Fibroblast of mammary gland (primary cell): Measurements from ENCODE around the gene SERPINA12.

Source experiments
- DNase-seq: peaks from one replicate; pipeline ENCODE4 v3.0.0-alpha.2; 2010; ENCODE audit warnings: low read depth
- H3K4me3 ChIP-seq: 2 replicates; pipeline ENCODE4 v1.5.1; 2011; ENCODE audit warnings: low read depth, mild to moderate bottlenecking, low read length, moderate library complexity; ENCODE audit not compliant: control insufficient read depth
- TF ChIP-seq, protein P1 (sequence below): conservative IDR thresholded peaks from 2 replicates; pipeline ENCODE4 v1.5.1; 2011; ENCODE audit warnings: low read depth, low read length, inconsistent platforms; ENCODE audit not compliant: control insufficient read depth, insufficient read depth

Gene SERPINA12

DNA sequence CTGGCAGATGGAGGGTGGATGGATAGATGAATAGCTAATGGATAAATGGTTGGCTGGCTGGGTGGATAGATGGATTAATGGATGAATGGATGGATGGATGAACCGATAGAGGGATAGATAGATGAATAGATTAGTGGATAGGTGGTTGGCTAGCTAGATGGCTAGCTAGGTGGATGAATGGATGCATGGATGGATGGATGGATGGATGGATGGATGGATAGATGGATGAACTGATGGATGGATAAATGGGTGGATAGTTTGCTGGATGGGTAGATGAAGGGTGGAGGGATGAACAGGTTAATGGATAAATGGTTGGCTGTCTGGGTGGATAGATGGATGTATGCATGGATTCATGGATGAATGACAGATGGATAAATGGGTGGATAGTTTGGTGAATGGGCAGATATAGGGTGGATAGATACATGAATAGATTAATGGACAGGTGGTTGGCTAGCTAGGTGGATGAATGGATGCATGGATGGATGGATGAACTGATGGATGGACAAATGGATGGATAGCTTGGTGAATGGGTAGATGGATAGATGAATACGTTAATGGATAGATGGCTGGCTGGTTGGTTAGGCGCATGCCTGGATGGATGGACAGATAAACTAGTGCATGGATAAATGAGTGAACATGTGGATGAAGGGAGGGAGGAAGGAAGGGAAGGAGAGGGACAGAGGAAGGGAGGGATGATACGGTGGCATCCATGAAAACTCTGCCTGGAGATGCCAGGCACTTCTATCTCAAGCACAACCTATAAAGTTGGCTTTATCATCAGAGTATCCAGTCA is 41.3 kb downstream of the SERPINA12 start:
- H3K4me3 ChIP-seq = no peak overlapping the region
- TF ChIP-seq, protein P1, sequence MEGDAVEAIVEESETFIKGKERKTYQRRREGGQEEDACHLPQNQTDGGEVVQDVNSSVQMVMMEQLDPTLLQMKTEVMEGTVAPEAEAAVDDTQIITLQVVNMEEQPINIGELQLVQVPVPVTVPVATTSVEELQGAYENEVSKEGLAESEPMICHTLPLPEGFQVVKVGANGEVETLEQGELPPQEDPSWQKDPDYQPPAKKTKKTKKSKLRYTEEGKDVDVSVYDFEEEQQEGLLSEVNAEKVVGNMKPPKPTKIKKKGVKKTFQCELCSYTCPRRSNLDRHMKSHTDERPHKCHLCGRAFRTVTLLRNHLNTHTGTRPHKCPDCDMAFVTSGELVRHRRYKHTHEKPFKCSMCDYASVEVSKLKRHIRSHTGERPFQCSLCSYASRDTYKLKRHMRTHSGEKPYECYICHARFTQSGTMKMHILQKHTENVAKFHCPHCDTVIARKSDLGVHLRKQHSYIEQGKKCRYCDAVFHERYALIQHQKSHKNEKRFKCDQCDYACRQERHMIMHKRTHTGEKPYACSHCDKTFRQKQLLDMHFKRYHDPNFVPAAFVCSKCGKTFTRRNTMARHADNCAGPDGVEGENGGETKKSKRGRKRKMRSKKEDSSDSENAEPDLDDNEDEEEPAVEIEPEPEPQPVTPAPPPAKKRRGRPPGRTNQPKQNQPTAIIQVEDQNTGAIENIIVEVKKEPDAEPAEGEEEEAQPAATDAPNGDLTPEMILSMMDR = no peak
- DNase-seq = no peak

DNA sequence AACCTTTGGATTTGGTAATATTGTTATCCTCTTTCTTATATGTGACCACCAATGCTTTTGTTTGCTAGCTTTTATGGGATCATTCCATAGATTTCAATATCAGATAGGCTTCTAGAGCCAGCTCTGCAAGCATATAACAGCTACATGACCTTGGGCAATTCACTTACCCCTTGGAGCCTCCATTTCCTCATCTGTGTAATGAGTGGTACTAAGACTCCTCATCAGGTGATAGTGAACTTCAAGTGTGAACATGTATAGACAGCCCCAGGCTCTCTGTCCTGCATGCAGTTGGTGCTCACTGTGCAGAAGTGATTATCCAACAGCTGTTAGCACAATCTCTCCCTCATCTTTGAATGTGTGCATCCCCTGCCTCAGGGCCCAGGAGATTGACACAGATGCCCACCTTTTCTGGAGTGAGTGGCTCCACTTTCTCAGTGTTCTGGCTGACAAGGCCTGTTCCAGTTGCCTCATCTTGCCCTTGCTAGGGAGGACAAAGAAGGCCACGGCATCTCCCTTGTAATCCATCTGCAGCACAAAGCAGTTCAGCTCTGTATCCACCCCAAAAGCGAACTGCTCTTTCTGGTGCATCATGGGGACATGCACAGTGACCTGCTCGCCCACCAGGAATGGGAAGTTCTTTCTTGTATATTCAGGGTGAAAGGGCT is 42.4 kb downstream of the SERPINA12 start:
- DNase-seq = no peak
- H3K4me3 ChIP-seq = no peak overlapping the region
- TF ChIP-seq, protein P1 = no peak

GRCh38 chr14:94465042-94465441 is 44.2 kb downstream of the SERPINA12 start:
- TF ChIP-seq, protein P1 = no peak
- no peak overlapping the region for H3K4me3 ChIP-seq
- DNase-seq = no peak

DNA sequence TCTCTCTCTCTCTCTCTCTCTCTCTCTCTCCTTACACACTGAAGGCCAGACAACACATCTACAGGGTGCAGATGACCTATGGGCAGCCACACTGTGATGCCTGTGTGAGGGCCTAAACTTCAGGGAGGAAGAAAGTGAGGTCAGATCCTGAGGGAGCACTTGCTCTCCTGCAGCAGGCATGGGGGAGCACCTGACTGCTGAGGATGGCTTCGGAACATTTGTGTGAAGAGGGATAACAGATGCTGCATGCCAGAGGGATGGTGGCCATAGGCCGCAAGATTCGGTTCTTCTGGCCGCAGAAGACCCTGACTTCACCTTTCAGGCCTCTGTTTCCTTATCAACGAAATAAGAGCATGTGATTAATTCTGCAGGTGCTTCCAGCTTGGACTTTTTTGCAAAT is 45.0 kb downstream of the SERPINA12 start:
- H3K4me3 ChIP-seq = no peak overlapping the region
- TF ChIP-seq, protein P1 = no peak
- DNase-seq = no peak

DNA sequence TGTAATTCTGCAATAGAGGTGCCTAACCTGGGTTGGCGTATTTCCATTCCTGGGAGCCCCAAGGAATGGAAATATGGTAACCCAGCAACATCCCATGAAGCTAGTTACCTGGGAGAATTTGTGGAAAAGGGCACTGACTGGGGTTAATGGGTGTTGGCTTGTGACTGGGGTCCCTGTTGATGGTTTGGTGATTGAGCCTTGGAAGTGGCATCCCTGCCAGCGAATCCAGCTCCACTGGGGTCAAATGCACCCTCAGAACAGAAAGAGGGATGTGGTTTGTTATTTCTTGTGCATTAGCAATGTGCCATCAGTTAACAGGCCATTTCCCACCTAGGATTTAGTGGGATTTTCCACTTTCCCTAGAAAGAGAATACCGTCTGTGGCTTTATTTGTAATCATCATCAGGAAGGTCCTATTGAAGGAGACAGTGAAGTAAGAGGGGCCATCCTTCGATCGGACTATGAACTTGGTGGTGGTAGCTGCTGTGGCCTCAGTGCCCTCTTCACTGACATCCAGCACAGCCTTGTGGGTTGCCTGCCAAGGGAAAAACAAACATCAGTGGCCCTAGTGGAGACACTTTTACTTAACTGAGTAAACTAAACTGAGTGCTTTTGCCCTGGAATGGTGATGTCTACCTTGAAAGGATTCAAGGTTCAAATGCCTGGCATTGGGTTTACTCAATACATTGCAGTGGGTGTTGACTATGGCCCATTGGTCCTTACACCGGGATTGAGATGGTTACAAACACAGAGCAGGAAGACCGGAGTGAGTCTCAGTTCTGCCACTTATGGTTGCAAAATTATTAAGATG is 46.3 kb downstream of the SERPINA12 start:
- H3K4me3 ChIP-seq = no peak overlapping the region
- DNase-seq = no peak
- TF ChIP-seq, protein P1 = no peak

GRCh38 chr14:94462219-94462551 is 47.1 kb downstream of the SERPINA12 start:
- TF ChIP-seq, protein P1 = no peak
- no peak overlapping the region for H3K4me3 ChIP-seq
- DNase-seq = no peak
